Pons (tissue), 1 donor: ENCODE data around the gene USP16.

Experiments used
- DNase-seq: peaks from one replicate; pipeline ENCODE4 v3.0.0-alpha.2; 2016; ENCODE audit warnings: low spot score

USP16 gene

GRCh38 chr21:29083306-29083705 lies 58.8 kb downstream of the USP16 start:
- DNase-seq: no peak

GRCh38 chr21:29084372-29084771 lies 59.9 kb downstream of the USP16 start:
- DNase-seq: no peak

GRCh38 chr21:29085106-29085752 lies 60.8 kb downstream of the USP16 start:
- DNase-seq: no peak

DNA sequence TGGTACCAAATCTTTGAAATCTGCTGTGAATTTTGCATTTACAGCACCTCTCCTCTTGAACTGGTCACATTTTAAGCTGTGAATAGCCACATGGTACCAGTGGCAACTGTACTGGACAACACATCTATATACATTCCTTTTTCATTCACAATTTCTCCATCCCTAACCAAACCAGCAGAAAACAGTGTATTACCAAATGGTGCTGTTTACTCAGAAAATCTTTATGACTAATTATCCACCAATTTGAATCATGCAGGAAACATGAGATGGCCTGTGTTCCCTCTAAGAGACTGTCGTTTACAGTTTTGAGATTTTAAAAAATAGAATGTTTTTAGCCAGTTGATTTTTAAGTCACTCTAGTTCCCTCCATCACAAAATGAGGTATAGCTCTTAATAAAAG lies 66.6 kb downstream of the USP16 start:
- DNase-seq: no peak

- no peak for DNase-seq
These were observed 67.9 kb downstream of the USP16 start for GRCh38 chr21:29092102-29092959.

DNA sequence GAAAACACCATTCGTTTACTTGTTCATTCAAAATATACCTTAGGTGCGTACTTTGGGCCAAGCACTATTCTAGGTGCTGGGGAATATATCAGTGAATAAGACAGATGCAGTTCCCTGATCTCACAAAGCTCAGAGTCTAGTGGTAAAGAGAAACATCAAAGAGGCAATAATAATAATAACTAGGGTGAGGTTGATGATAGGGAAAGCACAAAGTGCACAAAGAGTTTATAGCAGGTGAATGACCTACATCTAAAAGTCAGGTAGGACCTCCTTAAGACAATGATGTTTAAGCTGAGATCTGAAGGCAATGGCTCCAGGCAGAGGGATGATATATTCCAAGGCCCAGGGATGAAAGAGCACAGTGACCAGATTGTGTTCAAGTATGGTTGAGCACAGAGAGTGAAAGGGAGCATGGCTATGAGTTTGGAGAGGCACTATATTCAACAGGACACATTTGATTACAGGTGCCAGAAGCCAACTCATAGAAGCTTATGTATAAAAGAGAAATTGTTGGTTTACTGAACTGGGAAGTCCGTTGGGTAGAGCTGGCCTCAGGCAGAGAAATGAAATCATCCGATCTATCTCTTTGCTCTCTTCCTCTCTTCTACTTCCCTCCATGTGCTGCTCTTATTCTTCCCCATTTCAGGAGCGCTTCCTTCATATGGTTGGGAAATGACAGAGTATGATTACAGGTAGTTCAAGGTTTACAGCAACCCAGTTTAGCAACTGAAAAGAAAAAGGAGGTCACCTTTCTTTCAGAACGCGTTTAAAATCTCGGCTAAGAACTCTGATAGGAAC lies 71.9 kb downstream of the USP16 start:
- no peak for DNase-seq

DNA sequence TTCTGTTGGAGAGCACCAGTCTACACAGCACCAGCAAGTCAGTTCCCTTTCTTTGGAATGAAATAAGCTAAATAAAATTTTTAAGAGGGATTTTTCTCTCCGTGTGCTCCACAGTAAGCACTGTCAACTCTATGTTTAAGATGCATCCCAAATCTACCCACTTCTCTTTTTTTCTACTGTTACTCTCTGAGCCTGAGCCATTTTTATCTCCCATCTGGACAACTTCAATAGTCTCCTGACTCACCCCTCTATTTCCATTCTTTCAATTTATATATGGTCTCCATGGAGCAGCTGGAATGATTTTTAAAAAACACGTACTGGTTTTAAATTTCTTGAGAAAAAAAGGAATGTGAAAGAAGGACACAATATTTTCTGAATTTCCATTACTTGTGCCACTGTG lies 73.7 kb downstream of the USP16 start:
- DNase-seq: no peak

DNA sequence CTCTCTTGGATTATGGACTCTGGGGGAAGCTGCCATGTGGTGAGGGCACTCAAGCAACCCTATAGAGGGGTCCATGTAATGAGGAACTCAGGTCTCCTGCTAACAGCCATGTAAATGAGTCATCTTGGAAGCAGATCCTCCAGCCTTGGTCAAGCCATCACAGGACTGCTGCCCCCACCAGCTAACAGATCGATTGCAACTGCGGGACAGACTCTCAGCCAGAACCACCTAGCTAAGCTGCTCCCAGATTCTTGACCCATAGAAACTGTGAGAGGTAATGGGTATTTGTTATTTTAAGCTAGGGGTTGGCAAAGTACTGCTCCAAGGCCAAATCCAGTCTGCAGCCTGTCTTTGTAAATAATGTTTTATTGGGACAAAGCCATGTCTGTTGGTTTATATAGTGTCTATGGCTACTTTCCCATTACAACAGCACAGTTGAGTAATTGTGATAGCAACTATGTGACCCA lies 78.4 kb downstream of the USP16 start:
- DNase-seq: no peak
